WTC11 (cell line): Measurements from ENCODE around the gene OR4K13. TPM values are rescaled to one million over a fixed set of nuclear protein-coding genes. Genes with fewer than 3 reads are reported as not detected.

Source experiments
- ATAC-seq: fragments of 200-7000 bp; cut with Tn5 transposase; 2 replicates; pipeline ENCODE4 v1.10.0; 2021; ENCODE audit warnings: mild to moderate bottlenecking, moderate library complexity
- CTCF ChIA-PET: fragments of 300-600 bp; sonication (Branson Sonifier 250); formaldehyde crosslinking; loops from one replicate; lab custom pipeline; 2021; ENCODE audit warnings: antibody characterized with exemption; lab: Charles Lee
- POLR2A ChIA-PET: fragments of 350-600 bp; sonication (Branson Sonifier 250); formaldehyde crosslinking; loops from one replicate; lab custom pipeline; 2021; ENCODE audit warnings: antibody characterized with exemption; lab: Charles Lee
- DNase-seq: peaks from one replicate; pipeline ENCODE4 v3.0.0; 2021; ENCODE audit warnings: low spot score
- H3K27ac Mint-ChIP-seq: 2 replicates; pipeline ENCODE4 v1.8.0; 2021; ENCODE audit warnings: mixed read lengths
- H3K27me3 Mint-ChIP-seq: 2 replicates; pipeline ENCODE4 v1.8.0; 2021; ENCODE audit warnings: low read depth, mild to moderate bottlenecking, moderate library complexity, mixed read lengths
- H3K36me3 Mint-ChIP-seq: 2 replicates; pipeline ENCODE4 v1.8.0; 2021; ENCODE audit warnings: mixed read lengths
- H3K4me1 Mint-ChIP-seq: 2 replicates; pipeline ENCODE4 v1.8.0; 2022; ENCODE audit warnings: mixed read lengths
- H3K4me3 Mint-ChIP-seq: 2 replicates; pipeline ENCODE4 v1.8.0; 2021; ENCODE audit warnings: mild to moderate bottlenecking, moderate library complexity, mixed read lengths
- H3K9me3 Mint-ChIP-seq: 2 replicates; pipeline ENCODE4 v1.8.0; 2021; ENCODE audit warnings: mixed read lengths
- ATF2 ChIP-seq: sonication (generic); formaldehyde crosslinking; IDR thresholded peaks from 2 replicates; pipeline ENCODE4 v1.8.1; 2022; ENCODE audit warnings: low read depth, missing genetic modification reagents, borderline replicate concordance
- CDX4 ChIP-seq: fragments of 250-450 bp; sonication (Bioruptor Pico); IDR thresholded peaks from 2 replicates; pipeline ENCODE4 v1.9.0; 2021; ENCODE audit warnings: moderate library complexity, mild to moderate bottlenecking, inconsistent platforms, borderline replicate concordance
- CREB1 ChIP-seq: sonication (generic); formaldehyde crosslinking; IDR thresholded peaks from 2 replicates; pipeline ENCODE4 v1.8.0; 2023; ENCODE audit warnings: mild to moderate bottlenecking, missing genetic modification reagents
- ELF4 ChIP-seq: sonication (generic); formaldehyde crosslinking; IDR thresholded peaks from 2 replicates; pipeline ENCODE4 v1.8.1; 2022; ENCODE audit warnings: low read depth, mild to moderate bottlenecking, moderate library complexity, missing genetic modification reagents
- FOXK1 ChIP-seq: sonication (generic); formaldehyde crosslinking; IDR thresholded peaks from 2 replicates; pipeline ENCODE4 v1.8.0; 2022; ENCODE audit warnings: mild to moderate bottlenecking, moderate library complexity, missing genetic modification reagents
- NFATC4 ChIP-seq: fragments of 250-450 bp; sonication (Bioruptor Pico); IDR thresholded peaks from 2 replicates; pipeline ENCODE4 v1.9.0; 2021; ENCODE audit warnings: mild to moderate bottlenecking
- NR2C2 ChIP-seq: sonication (generic); formaldehyde crosslinking; IDR thresholded peaks from 2 replicates; pipeline ENCODE4 v1.8.0; 2022; ENCODE audit warnings: mild to moderate bottlenecking, missing genetic modification reagents
- RELA ChIP-seq: sonication (generic); formaldehyde crosslinking; IDR thresholded peaks from 2 replicates; pipeline ENCODE4 v1.8.1; 2022; ENCODE audit warnings: missing genetic modification reagents, mild to moderate bottlenecking, borderline replicate concordance
- RORB ChIP-seq: fragments of 250-450 bp; sonication (Bioruptor Pico); IDR thresholded peaks from 2 replicates; pipeline ENCODE4 v1.9.0; 2021; ENCODE audit warnings: mild to moderate bottlenecking
- SMAD4 ChIP-seq: sonication (generic); formaldehyde crosslinking; IDR thresholded peaks from 2 replicates; pipeline ENCODE4 v1.8.0; 2022; ENCODE audit warnings: mild to moderate bottlenecking, missing genetic modification reagents
- SP1 ChIP-seq: sonication (generic); formaldehyde crosslinking; conservative IDR thresholded peaks from 2 replicates; pipeline ENCODE4 v1.8.1; 2022; ENCODE audit warnings: missing genetic modification reagents
- TEAD4 ChIP-seq: sonication (generic); formaldehyde crosslinking; IDR thresholded peaks from 2 replicates; pipeline ENCODE4 v1.8.0; 2022; ENCODE audit warnings: mild to moderate bottlenecking, missing genetic modification reagents
- USF1 ChIP-seq: sonication (generic); formaldehyde crosslinking; IDR thresholded peaks from 2 replicates; pipeline ENCODE4 v1.8.0; 2022; ENCODE audit warnings: mild to moderate bottlenecking, missing genetic modification reagents
- ZBTB21 ChIP-seq: sonication (generic); formaldehyde crosslinking; IDR thresholded peaks from 2 replicates; pipeline ENCODE4 v1.8.1; 2023; ENCODE audit warnings: mild to moderate bottlenecking, missing genetic modification reagents, borderline replicate concordance
- ZNF423 ChIP-seq: fragments of 250-450 bp; sonication (Bioruptor Pico); IDR thresholded peaks from 2 replicates; pipeline ENCODE4 v2.1.2; 2022; ENCODE audit warnings: mild to moderate bottlenecking, moderate library complexity
- total RNA-seq: library from RNA; stranded (reverse); gene quantifications from 3 replicates; pipeline ENCODE4 v1.2.3, GENCODE V29; 2021
- TF ChIP-seq, protein P1 (sequence below): sonication (generic); formaldehyde crosslinking; IDR thresholded peaks from 2 replicates; pipeline ENCODE4 v1.8.1; 2022; ENCODE audit warnings: mild to moderate bottlenecking, moderate library complexity, missing genetic modification reagents
- TF ChIP-seq, protein P2 (sequence below): sonication (generic); formaldehyde crosslinking; IDR thresholded peaks from 2 replicates; pipeline ENCODE4 v1.8.0; 2022; ENCODE audit warnings: missing genetic modification reagents
- TF ChIP-seq, protein P3 (sequence below): sonication (generic); formaldehyde crosslinking; IDR thresholded peaks from 2 replicates; pipeline ENCODE4 v1.8.0; 2023; ENCODE audit warnings: missing genetic modification reagents

Gene OR4K13
- total RNA-seq, 1 experiment from 2014 or later: not detected

- TF ChIP-seq NFATC4 (no peak), TEAD4 (CRISPR knock-in tag) (no peak)
Observed at GRCh38 chr14:20044243-20044642, 8.4 kb upstream of the OR4K13 start (continued).

DNA sequence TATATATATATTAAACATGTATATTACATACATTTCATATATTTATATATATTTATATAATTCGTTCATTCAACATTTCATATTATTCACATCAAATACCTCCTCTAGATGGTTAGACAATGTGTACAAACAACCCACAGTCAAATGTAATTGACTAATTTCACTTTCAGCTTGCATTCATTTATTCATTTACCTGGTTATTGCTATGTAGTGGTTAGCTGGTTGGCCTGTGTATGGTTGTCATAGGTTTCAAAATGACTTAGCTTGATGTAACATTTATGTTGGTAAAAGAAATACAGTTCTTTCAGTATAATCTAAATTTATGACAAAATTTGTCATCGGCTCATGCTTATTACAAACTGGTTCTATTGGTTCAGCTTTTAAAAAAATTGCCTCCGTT, 389 bp downstream of the OR4K13 start:
- Mint-ChIP-seq H3K27ac (no peak overlapping the region), H3K9me3 (peaks cover 65% of the 10 kb centered on the region), H3K4me1 (no peaks in the 10 kb centered on the region), H3K27me3 (peaks cover 3% of the 10 kb centered on the region), H3K36me3 (peaks cover 49% of the 10 kb centered on the region), H3K4me3 (no peak overlapping the region)
- no peak for ATAC-seq
- CTCF ChIA-PET: no interaction called here
- no peak for DNase-seq
- POLR2A ChIA-PET: no interaction called here
- TF ChIP-seq ELF4 (CRISPR knock-in tag) (no peak), SMAD4 (CRISPR knock-in tag) (no peak), CDX4 (CRISPR knock-in tag) (no peak), ATF2 (CRISPR knock-in tag) (no peak), CREB1 (CRISPR knock-in tag) (no peak), USF1 (CRISPR knock-in tag) (no peak), ZNF423 (CRISPR knock-in tag) (no peak), RORB (CRISPR knock-in tag) (no peak), SP1 (CRISPR knock-in tag) (no peak), ZBTB21 (CRISPR knock-in tag) (no peak), FOXK1 (CRISPR knock-in tag) (no peak), RELA (CRISPR knock-in tag) (no peak), NR2C2 (no peak)
- TF ChIP-seq, protein P1, sequence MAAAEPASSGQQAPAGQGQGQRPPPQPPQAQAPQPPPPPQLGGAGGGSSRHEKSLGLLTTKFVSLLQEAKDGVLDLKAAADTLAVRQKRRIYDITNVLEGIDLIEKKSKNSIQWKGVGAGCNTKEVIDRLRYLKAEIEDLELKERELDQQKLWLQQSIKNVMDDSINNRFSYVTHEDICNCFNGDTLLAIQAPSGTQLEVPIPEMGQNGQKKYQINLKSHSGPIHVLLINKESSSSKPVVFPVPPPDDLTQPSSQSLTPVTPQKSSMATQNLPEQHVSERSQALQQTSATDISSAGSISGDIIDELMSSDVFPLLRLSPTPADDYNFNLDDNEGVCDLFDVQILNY (CRISPR knock-in tag): no peak
- TF ChIP-seq, protein P2, sequence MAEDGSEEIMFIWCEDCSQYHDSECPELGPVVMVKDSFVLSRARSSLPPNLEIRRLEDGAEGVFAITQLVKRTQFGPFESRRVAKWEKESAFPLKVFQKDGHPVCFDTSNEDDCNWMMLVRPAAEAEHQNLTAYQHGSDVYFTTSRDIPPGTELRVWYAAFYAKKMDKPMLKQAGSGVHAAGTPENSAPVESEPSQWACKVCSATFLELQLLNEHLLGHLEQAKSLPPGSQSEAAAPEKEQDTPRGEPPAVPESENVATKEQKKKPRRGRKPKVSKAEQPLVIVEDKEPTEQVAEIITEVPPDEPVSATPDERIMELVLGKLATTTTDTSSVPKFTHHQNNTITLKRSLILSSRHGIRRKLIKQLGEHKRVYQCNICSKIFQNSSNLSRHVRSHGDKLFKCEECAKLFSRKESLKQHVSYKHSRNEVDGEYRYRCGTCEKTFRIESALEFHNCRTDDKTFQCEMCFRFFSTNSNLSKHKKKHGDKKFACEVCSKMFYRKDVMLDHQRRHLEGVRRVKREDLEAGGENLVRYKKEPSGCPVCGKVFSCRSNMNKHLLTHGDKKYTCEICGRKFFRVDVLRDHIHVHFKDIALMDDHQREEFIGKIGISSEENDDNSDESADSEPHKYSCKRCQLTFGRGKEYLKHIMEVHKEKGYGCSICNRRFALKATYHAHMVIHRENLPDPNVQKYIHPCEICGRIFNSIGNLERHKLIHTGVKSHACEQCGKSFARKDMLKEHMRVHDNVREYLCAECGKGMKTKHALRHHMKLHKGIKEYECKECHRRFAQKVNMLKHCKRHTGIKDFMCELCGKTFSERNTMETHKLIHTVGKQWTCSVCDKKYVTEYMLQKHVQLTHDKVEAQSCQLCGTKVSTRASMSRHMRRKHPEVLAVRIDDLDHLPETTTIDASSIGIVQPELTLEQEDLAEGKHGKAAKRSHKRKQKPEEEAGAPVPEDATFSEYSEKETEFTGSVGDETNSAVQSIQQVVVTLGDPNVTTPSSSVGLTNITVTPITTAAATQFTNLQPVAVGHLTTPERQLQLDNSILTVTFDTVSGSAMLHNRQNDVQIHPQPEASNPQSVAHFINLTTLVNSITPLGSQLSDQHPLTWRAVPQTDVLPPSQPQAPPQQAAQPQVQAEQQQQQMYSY (CRISPR knock-in tag): no peak
- TF ChIP-seq, protein P3, sequence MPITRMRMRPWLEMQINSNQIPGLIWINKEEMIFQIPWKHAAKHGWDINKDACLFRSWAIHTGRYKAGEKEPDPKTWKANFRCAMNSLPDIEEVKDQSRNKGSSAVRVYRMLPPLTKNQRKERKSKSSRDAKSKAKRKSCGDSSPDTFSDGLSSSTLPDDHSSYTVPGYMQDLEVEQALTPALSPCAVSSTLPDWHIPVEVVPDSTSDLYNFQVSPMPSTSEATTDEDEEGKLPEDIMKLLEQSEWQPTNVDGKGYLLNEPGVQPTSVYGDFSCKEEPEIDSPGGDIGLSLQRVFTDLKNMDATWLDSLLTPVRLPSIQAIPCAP (CRISPR knock-in tag): no peak
